NCI-H82 treated with DMSO at 0.1 percent for 48 hours (cell line): ENCODE results near the gene LRRC34.

ENCODE experiments used
- DNase-seq: peaks from one replicate; lab custom pipeline; 2025; ENCODE audit not compliant: unreplicated experiment; lab: John Stamatoyannopoulos, UW

LRRC34 gene, protein sequence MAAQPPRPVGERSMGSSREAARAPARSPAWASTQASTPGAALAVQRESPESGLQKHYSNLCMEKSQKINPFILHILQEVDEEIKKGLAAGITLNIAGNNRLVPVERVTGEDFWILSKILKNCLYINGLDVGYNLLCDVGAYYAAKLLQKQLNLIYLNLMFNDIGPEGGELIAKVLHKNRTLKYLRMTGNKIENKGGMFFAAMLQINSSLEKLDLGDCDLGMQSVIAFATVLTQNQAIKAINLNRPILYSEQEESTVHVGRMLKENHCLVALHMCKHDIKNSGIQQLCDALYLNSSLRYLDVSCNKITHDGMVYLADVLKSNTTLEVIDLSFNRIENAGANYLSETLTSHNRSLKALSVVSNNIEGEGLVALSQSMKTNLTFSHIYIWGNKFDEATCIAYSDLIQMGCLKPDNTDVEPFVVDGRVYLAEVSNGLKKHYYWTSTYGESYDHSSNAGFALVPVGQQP

DNA sequence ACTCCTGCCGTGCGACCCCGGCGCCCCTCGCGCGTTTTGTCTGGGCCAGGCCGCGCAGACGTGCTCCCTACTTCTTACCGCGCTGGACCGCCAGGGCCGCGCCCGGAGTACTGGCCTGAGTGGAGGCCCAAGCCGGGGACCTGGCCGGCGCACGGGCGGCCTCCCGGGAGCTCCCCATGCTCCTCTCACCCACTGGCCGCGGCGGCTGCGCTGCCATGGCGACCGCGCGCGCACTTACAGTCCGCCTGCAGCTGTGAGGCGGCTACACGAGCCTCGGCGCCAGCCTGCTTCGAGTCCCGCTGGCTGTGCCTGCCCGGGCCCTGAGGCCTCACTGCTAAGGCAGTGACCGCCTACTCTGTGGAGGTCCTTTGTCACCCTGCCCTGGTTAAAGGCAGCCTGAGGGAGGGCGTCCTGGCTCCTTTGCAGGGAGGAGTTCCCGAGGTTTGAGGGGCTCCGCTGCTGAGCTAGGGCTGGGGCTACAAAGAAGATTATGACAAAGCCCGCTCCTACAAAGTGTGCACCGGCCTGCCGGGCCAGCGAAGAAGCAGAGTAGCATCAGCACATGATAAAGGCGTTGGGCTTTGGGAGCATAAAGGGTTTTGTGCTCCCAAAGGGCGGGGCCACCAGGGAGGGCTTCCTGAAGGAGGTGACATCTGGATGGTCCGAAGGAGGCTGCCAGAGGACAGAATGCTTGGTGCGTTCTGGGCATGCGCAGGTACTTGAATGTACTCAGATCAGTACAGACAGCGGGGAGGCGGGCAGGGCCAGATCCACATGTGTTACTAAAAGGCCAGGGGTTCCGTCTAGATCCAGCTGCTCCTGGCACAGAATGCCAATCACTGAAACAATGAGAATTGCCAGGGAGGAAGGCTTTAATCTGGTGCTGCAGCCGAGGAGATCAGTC lies at the start of gene LRRC34, which contains the start of gene LRRIQ4:
Gene LRRC34, minus strand, starts transcription at position 573 of the 904 bp plus-strand sequence. Its CDS starts 356 bp downstream, at position 217.
Gene LRRIQ4, plus strand, starts transcription at position 539 of the 904 bp plus-strand sequence. CDS start 9,052 bp downstream, outside the sequence.
- DNase-seq = peak; percentile 66

DNA sequence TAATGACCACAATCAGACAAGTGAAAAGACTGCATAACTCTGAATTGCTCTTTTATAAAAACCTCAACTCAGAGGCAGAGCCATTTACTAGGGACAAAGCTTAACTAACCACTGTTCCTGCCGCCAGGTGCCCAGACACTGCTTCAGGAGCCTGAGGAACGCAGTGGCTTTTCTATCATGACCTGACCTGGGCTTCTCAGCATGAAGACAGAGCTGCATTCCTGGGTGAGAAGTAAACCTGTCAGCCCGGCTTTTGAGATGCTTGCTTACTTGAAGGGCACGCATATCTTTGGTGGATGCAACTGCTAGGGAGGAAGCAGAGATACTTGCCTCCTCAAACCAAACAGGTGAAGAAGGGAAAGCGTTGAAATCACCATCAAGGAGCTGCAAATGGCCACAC lies 49.2 kb upstream of the LRRC34 start:
- DNase-seq = no peak

DNA sequence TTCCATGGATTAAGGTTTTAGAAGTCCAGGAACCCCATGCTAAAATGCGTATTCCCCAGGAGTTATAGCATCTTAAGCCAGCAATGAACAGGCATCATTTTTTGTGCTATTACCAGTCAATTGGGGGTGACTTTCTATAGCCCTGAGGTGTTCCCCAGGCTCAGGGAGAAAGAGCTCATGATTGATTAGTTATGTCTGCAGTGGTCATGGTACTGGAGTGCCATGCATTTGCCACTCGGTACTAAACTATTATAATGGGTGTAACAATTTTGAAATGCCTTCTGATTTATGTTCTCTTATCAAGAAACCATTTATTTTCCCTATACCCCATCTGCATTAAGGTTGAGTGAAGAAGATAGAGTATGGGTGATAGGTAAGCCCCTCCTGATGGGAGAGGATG lies 45.1 kb upstream of the LRRC34 start:
- DNase-seq = no peak

DNA sequence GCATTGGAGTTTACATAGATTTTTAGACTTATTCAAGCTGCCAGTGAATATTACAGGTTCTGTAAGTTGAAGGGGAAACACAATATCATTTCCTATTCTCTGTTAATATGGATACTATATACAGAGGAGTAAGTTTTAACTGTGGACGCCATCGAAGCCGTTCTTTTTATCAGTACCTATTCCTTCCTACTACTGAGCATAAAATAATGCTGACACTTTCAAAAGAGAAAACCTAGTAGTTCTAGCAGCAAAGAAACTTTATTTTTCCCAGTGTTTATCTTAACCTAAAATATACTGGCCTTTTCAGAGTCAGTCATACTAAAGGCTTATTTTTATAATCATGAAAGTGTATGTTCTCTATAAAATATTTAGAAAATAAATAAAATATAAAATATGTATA lies 42.8 kb upstream of the LRRC34 start:
- no peak for DNase-seq

DNA sequence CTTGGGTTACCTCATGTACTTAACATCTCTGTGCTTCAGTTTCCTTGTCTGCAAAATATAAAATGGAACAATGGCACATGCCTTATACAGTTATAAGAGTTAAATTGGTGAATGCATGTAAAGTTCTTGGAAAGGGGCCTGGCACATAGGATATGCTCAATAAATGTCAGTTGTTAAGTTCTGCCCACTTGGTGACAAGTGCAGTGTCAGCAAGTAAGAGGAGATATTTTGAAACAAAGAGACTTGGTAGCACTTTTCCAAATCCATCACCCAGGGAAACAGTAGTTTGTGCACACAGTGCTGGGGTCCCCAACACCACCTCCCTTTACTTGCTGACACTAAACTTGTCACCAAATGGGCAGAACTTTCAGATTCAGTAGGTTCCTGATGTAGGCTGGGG lies 37.9 kb upstream of the LRRC34 start:
- no peak for DNase-seq

DNA sequence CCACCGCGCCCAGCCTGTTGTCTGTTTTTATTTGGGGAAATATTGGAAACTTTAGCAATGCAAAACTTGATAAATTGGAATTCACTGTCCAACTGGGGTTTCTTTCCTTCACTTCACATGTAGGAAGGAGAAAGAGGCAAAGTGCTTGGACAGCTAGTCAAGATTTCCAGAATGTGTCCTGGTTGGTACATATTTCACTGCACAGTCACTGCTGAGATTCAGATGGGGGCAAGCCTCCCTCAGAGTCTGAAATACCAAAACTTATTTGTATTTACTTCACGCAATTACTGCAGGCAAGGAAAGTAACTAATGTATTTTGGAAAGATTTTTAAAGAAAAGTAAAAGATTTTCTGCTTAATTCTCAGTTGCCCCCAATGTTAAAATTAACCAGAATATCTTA lies 36.0 kb upstream of the LRRC34 start:
- no peak for DNase-seq

DNA sequence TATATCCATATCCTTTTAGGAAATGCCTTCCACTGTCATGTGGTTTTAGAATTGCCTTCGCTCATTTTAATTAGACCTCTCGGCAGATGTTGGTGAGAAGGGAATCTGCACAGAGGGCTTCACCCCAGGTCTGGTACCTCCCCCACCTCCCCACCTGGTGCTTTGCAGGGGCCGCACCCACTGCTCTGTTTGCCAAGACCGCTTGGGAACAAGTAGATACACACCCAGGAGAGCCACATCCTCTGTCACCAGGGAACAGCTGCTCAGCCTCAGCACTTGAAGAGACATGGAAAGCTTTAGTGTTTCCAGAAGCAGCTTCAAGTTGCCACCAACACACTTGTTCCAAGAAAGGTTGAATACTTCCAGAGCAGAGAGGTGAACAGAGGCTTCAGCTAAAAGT lies 35.2 kb upstream of the LRRC34 start:
- no peak for DNase-seq

DNA sequence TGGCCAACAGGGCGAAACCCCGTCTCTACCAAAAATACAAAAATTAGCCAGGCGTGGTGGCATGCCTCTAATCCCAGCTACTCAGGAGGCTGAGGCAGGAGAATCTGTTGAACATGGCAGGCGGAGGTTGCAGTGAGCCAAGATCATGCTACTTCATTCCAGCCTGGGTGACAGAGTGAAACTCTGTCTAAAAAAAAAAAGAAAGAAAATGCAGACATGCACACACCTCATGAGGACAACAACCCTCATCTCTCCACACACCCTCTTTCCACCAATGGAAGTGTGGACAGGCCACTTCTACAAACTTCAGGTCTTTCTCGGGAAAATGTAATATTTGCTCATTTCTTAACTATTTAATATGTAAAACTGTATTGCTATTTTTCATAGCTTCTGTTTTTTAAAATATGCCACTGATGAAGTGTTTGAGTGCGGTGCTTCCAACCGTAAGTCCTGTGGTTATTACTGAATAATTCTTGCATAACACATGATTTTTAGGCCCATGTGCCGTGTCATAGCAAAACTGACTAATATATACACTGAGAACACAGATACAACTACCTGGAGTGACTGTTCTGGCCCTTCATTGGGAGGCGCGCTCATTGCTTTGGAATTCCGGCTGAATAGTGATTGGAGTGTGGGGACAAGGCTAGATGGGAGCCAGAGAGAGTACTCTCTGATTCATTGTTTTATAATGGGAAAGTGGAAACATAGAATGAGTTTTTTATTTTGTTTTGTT lies 33.9 kb upstream of the LRRC34 start:
- no peak for DNase-seq

DNA sequence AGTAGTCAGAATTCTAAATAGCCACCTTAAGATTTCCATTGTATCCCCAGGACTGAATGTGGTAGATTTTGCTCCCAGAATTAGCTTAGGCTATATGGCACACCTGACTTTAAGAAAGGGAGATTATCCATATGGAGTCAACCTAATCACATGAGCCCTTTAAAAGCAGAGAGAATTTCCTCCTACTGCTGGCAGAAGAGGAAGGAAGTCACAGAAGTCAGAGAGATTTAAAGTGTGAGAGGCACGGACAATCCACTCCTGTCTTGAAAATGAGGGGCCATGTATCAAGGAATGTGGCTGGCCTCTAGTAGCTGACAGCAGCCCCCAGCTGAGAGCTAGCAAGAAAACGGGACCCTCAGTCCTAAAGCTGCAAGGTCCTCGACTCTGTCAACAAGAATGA lies 30.3 kb upstream of the LRRC34 start:
- DNase-seq = no peak

DNA sequence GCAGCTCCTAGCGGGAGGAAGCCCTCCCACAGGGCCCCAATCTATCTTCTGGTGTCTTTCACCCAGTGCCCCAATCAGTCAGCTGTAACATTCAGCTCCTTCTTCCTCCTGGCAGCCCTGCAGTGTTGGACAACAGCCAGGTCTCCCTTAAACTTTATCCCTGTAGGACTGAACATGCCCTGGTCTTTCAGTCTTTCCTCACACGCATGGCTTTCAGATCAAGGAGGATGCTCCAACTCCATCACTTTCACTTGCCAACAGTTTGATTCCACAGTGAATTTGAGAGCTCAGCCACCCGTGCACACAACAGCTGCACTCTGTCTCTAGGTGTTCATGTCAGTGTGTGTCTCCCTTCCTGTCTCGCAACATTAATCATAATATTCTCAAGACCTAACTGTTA lies 28.5 kb upstream of the LRRC34 start:
- no peak for DNase-seq

DNA sequence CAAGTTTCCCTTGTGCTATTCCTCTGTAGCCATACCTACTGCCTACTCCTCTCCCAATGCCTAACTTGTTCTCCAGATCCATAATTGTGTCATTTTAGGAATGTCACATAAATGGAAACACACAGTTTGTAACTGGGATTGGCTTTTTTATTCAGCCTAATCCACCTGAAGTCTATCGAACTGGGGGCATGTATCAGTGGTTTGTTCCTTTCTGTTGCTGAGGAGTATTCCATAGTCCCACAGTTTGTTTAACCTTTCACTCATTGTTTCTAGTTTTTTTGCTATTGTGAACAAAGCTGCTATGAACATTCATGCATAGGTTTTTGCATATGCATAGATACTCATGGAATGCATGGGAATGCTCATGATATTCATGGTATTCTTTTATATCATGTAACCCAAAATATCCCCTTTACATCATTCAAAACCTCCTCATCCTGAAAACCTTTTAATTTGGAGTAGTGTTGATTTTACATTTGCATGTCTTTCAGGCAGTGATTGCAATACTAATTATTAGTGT lies 25.9 kb upstream of the LRRC34 start:
- no peak for DNase-seq

DNA sequence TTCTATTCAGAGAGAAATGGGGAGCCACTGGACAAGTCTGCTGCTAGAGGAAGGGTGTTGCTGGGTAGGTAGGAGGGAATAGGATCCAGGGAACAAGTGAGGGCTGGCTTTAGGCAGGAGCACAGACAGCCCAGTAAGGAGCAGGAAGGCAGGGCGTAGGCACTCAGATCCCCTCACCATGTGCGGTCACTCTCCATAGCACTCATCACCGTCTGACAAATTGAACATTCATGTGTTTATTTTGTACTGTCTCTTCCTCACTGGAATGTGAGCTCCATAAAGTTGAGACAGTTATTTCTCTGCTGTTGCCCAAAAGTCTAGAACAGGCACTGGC lies 24.2 kb upstream of the LRRC34 start:
- no peak for DNase-seq

DNA sequence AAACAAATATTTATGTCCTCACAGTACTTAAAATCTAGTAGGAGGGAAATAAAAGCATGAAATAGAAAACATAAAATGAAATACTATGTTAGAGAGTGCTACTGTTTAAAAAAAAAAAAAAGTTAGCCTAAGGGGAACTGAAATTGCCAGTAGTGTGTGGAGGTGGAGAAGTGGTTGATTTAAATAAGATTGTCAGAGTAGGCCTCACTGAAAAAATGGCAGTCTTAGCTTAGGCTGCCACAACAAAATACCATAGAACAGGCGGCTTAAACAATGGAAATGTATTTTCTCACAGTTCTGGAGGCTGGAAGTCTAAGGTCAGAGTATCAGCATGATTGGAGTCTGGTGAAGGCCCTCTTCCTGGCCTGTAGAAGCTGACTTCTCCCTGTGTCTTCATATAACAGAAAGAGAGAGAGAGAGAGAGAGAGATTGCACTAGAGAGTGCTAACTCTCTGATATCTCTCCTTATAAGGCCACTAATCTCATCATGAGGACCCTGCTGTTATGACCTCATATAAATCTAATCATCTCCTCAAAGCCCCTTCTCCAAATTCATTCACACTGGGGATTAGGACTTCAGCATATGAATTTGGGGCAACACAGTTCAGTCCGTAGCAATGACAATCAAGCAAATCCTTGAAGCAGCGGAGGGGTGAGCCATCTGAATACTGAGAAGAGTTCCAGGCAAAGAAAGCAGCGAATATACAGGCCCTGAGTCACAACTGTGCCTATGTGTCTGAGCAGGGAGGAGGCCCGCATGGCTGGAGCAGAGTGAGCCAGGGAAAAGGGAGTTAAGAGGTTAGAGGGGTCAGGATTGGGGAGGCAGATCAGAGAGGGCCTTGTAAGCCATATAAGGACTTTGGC lies 23.6 kb upstream of the LRRC34 start:
- peak; percentile 79 for DNase-seq

DNA sequence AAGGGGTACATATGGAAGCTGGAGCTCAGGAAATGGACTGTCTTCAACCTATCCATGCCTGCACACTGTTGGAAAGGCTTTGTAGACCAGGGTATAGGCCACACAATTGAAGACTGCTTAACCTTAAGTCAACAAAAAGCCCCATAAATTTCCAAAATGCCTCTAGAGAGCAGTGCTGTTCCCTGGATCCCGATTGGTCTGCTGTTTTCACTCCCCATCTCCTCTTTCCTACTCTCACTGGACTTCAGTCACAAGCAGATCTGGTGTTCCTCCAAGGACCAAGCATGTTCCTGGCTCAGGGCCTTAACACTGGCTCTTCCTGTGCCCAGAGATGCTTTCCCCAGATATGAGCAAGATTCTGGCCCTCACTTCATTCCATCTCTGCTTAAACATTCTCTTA lies 22.8 kb upstream of the LRRC34 start:
- no peak for DNase-seq

DNA sequence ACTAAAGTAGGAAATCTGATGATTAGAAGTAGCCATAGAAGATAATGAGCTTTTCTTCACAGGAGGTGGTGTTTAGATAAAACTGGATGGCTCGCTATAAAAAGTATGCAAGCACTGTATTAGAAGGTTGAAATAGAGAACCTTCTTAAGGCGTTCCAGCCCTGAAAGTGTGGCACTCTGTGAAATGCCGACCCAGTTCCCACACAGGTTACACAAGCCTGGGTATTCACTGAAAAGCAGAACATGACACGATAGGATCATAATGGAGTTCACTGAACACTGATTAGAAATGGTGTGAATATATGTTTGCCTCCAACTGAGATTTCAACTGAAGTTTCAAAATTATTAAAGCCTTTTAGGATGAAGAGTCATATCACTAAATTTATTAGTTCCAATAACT lies 15.0 kb upstream of the LRRC34 start:
- DNase-seq = no peak

DNA sequence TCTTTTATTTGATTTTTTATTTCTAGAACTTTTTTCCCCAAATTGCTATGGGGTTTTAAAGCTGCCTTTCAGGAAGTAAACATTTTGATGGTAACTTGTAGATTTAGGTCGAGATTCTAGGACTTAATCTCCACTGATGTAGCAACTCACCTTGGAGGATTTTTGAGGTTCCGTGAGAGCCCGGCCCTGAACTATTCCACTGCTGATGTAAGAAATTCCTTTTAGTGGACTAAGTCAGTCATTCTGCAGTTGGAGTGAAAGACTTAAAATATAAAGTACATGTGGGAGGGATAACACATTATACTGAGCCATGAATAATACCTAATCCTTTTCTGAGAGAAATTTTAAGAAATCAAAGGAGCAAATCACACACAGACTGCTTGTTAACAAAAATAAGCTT lies 12.6 kb upstream of the LRRC34 start:
- no peak for DNase-seq

DNA sequence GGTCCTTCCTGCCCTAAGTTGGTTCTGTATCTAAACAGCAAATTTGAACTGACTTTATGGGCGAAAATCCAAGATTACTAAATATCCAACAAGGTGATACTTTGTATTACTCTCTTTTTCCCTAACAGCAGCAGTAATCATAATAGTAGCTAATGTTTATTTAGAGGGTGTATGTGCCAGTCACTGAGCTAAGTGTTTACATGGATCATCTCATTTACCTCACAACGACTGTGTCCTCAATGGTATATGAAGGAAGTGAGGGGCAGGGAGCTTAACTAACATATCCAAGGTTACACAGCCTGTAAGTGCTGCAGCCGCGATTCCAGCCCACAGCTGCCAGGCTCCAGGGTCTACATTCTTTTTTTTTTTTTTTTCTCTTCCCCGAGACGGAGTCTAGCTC lies 10.3 kb upstream of the LRRC34 start:
- no peak for DNase-seq

DNA sequence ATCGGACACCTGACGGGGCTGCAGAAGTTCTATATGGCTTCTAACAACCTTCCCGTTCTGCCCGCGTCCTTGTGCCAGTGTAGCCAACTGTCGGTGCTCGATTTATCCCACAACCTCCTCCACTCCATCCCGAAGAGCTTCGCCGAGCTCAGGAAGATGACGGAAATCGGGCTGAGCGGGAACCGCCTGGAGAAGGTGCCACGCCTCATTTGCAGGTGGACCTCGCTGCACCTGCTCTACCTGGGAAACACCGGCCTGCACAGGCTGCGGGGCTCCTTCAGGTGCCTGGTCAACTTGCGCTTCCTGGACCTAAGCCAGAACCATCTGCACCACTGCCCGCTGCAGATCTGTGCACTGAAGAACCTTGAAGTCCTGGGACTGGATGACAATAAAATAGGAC lies 9.8 kb upstream of the LRRC34 start:
- DNase-seq = no peak

DNA sequence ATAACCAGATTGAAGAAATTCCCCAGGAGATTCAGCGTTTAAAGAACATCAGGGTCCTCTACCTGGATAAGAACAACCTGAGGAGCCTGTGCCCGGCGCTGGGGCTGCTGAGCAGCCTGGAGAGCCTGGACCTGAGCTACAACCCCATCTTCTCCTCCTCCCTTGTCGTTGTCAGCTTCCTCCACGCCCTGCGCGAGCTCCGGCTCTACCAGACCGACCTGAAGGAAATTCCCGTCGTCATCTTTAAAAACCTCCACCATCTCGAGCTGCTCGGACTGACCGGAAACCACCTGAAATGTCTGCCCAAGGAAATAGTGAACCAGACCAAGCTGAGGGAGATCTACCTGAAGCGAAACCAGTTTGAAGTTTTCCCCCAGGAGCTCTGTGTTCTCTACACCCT lies 9.4 kb upstream of the LRRC34 start:
- no peak for DNase-seq

DNA sequence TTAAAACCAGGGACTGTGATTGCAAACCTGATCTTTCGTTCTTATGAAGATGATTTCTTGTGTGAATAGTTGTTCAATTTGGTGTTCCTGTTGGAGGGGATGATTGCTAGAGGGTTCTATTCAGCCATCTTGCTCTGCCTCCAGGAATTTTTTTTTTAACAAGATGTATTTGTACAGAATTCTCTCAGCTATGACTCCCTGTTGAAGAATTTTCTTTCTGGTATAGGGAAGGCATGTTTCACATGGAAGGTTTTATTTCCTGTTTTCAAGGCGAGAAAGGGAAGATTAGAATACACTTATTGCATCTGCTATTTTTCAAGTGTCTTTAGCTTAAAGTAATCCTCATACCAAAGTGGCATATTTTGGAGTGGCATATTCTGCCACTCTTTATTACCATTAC lies 5.6 kb upstream of the LRRC34 start:
- no peak for DNase-seq
